K562 (cell line): Measurements from ENCODE around the gene SPON1.

Experiments
- BHLHE40 ChIP-seq: IDR thresholded peaks from 2 replicates; pipeline ENCODE4 v1.6.1; 2011; ENCODE audit warnings: low read length, improper control_type of control experiment
- CTCF ChIP-seq, 3 experiments: IDR thresholded peaks in 2 of 3; conservative IDR thresholded peaks in 1 of 3; 2 replicates each; pipeline ENCODE4 v1.5.1; 2011 to 2012; ENCODE audit warnings: low read length in 3 of 3, mild to moderate bottlenecking in 3 of 3, control low read depth in 2 of 3, improper control_type of control experiment in 1 of 3, inconsistent platforms in 1 of 3, low read depth in 1 of 3, mixed read lengths in 1 of 3, moderate library complexity in 1 of 3; ENCODE audit not compliant: insufficient read depth in 2 of 3
- RBBP5 ChIP-seq: fragments of 200-600 bp; sonication (generic); IDR thresholded peaks from 2 replicates; pipeline ENCODE4 v1.6.1; 2012; ENCODE audit warnings: borderline replicate concordance, mild to moderate bottlenecking, low read length, control low read depth, inconsistent platforms; ENCODE audit not compliant: insufficient read depth, poor library complexity, severe bottlenecking

DNA sequence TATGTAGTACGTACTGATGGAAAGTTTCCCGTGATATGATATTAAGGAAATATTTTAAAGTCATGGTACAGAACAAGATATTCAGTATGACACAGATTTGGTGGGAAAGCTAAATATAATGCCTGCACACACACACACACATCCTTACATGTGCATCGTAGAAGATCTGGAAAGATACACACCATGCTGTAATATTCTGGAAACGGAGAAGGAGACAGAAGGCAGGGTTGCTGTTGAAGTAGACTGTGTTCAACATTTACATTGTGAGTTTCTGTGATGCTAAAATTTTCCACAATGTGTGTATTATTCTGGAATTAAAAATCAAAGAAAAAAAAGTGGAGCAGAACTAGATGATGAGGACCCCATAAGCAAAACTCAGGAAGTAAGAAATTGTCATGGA is 278.4 kb downstream of the SPON1 start:
- TF ChIP-seq RBBP5 = no peak
- TF ChIP-seq CTCF (IDR thresholded peaks at IDR 0.05 in 2 of 3, conservative IDR thresholded peaks at IDR 0.05 in 1 of 3; ENCODE audit: insufficient read depth in 2 of 3, low read depth in 1 of 3, low read length in 3 of 3) = no peak
- TF ChIP-seq BHLHE40 = no peak
